Measurements from ENCODE around the gene PRDM7.
"Not testable (repeated sequence)": the region's sequence is repeated elsewhere in the genome, so short reads cannot be mapped to it uniquely, and the experiment has no call there.

Gene PRDM7

GRCh38 chr16:90077240-90077756 is at the start of gene PRDM7:
Gene PRDM7 (minus strand): TSS chr16:90077331. CDS start chr16:90075910, 1,421 bp downstream.
- Histone ChIP-seq H3K9ac (ENCODE audit: low read length) (peak within 1 kb of the TSS; percentile 48), H3K36me3 (ENCODE audit: control insufficient read depth, insufficient read depth, low read length) (no peaks in the 10 kb centered on the region), H3K27ac (ENCODE audit: low read depth, low read length) (no peak within 1 kb of the TSS), H3K4me1 (ENCODE audit: control insufficient read depth, insufficient read depth, low read length) (no peaks in the 10 kb centered on the region), H3K9me3 (ENCODE audit: control insufficient read depth, insufficient read depth, low read depth, low read length) (peaks cover 6% of the 10 kb centered on the region; the same call in 1 of the 2 replicates), H3K4me3 (ENCODE audit: low read depth, low read length) (peak within 1 kb of the TSS; percentile 59), H3K27me3 (ENCODE audit: control insufficient read depth, insufficient read depth, low read length) (peaks cover 35% of the 10 kb centered on the region)

GRCh38 chr16:90121846-90122245 is 44.7 kb upstream of the PRDM7 start:
- not testable (repeated sequence) for H3K27ac ChIP-seq (ENCODE audit: low read depth, low read length); H3K4me3 ChIP-seq (ENCODE audit: low read depth, low read length); H3K4me1 ChIP-seq (ENCODE audit: control insufficient read depth, insufficient read depth, low read length); H3K9ac ChIP-seq (ENCODE audit: low read length); H3K36me3 ChIP-seq (ENCODE audit: control insufficient read depth, insufficient read depth, low read length); H3K9me3 ChIP-seq (ENCODE audit: control insufficient read depth, insufficient read depth, low read depth, low read length); H3K27me3 ChIP-seq (ENCODE audit: control insufficient read depth, insufficient read depth, low read length)

- H3K4me3 ChIP-seq (ENCODE audit: low read depth, low read length); H3K27ac ChIP-seq (ENCODE audit: low read depth, low read length); H3K9me3 ChIP-seq (ENCODE audit: control insufficient read depth, insufficient read depth, low read depth, low read length); H3K27me3 ChIP-seq (ENCODE audit: control insufficient read depth, insufficient read depth, low read length); H3K9ac ChIP-seq (ENCODE audit: low read length); H3K4me1 ChIP-seq (ENCODE audit: control insufficient read depth, insufficient read depth, low read length); H3K36me3 ChIP-seq (ENCODE audit: control insufficient read depth, insufficient read depth, low read length): not testable (repeated sequence)
Observed at GRCh38 chr16:90107617-90108016, 30.5 kb upstream of the PRDM7 start.

- not testable (repeated sequence) for H3K9me3 ChIP-seq (ENCODE audit: control insufficient read depth, insufficient read depth, low read depth, low read length); H3K4me3 ChIP-seq (ENCODE audit: low read depth, low read length); H3K9ac ChIP-seq (ENCODE audit: low read length); H3K27ac ChIP-seq (ENCODE audit: low read depth, low read length); H3K36me3 ChIP-seq (ENCODE audit: control insufficient read depth, insufficient read depth, low read length); H3K4me1 ChIP-seq (ENCODE audit: control insufficient read depth, insufficient read depth, low read length); H3K27me3 ChIP-seq (ENCODE audit: control insufficient read depth, insufficient read depth, low read length)
Observed at GRCh38 chr16:90107060-90107459, 29.9 kb upstream of the PRDM7 start.

- H3K27me3 ChIP-seq (ENCODE audit: control insufficient read depth, insufficient read depth, low read length); H3K4me1 ChIP-seq (ENCODE audit: control insufficient read depth, insufficient read depth, low read length); H3K9ac ChIP-seq (ENCODE audit: low read length); H3K4me3 ChIP-seq (ENCODE audit: low read depth, low read length); H3K27ac ChIP-seq (ENCODE audit: low read depth, low read length); H3K36me3 ChIP-seq (ENCODE audit: control insufficient read depth, insufficient read depth, low read length); H3K9me3 ChIP-seq (ENCODE audit: control insufficient read depth, insufficient read depth, low read depth, low read length): not testable (repeated sequence)
Observed at GRCh38 chr16:90106271-90106670, 29.1 kb upstream of the PRDM7 start.

- not testable (repeated sequence) for H3K4me3 ChIP-seq (ENCODE audit: low read depth, low read length); H3K36me3 ChIP-seq (ENCODE audit: control insufficient read depth, insufficient read depth, low read length); H3K9ac ChIP-seq (ENCODE audit: low read length); H3K27ac ChIP-seq (ENCODE audit: low read depth, low read length); H3K9me3 ChIP-seq (ENCODE audit: control insufficient read depth, insufficient read depth, low read depth, low read length); H3K27me3 ChIP-seq (ENCODE audit: control insufficient read depth, insufficient read depth, low read length); H3K4me1 ChIP-seq (ENCODE audit: control insufficient read depth, insufficient read depth, low read length)
Observed at GRCh38 chr16:90104725-90105124, 27.6 kb upstream of the PRDM7 start.

GRCh38 chr16:90102086-90102884 is 25.2 kb upstream of the PRDM7 start:
- H3K36me3 ChIP-seq (ENCODE audit: control insufficient read depth, insufficient read depth, low read length); H3K9me3 ChIP-seq (ENCODE audit: control insufficient read depth, insufficient read depth, low read depth, low read length); H3K4me3 ChIP-seq (ENCODE audit: low read depth, low read length); H3K27me3 ChIP-seq (ENCODE audit: control insufficient read depth, insufficient read depth, low read length); H3K27ac ChIP-seq (ENCODE audit: low read depth, low read length); H3K4me1 ChIP-seq (ENCODE audit: control insufficient read depth, insufficient read depth, low read length): not testable (repeated sequence)
- H3K9ac ChIP-seq (ENCODE audit: low read length) = peak overlapping the region; percentile 17

GRCh38 chr16:90101332-90101731 is 24.2 kb upstream of the PRDM7 start:
- H3K4me1 ChIP-seq (ENCODE audit: control insufficient read depth, insufficient read depth, low read length); H3K9ac ChIP-seq (ENCODE audit: low read length); H3K27me3 ChIP-seq (ENCODE audit: control insufficient read depth, insufficient read depth, low read length); H3K9me3 ChIP-seq (ENCODE audit: control insufficient read depth, insufficient read depth, low read depth, low read length); H3K4me3 ChIP-seq (ENCODE audit: low read depth, low read length); H3K27ac ChIP-seq (ENCODE audit: low read depth, low read length); H3K36me3 ChIP-seq (ENCODE audit: control insufficient read depth, insufficient read depth, low read length): not testable (repeated sequence)

GRCh38 chr16:90100790-90101189 is 23.7 kb upstream of the PRDM7 start:
- H3K27me3 ChIP-seq (ENCODE audit: control insufficient read depth, insufficient read depth, low read length); H3K4me3 ChIP-seq (ENCODE audit: low read depth, low read length); H3K36me3 ChIP-seq (ENCODE audit: control insufficient read depth, insufficient read depth, low read length); H3K4me1 ChIP-seq (ENCODE audit: control insufficient read depth, insufficient read depth, low read length); H3K9ac ChIP-seq (ENCODE audit: low read length); H3K9me3 ChIP-seq (ENCODE audit: control insufficient read depth, insufficient read depth, low read depth, low read length); H3K27ac ChIP-seq (ENCODE audit: low read depth, low read length): not testable (repeated sequence)

- not testable (repeated sequence) for H3K9ac ChIP-seq (ENCODE audit: low read length); H3K9me3 ChIP-seq (ENCODE audit: control insufficient read depth, insufficient read depth, low read depth, low read length); H3K36me3 ChIP-seq (ENCODE audit: control insufficient read depth, insufficient read depth, low read length); H3K27me3 ChIP-seq (ENCODE audit: control insufficient read depth, insufficient read depth, low read length); H3K27ac ChIP-seq (ENCODE audit: low read depth, low read length); H3K4me1 ChIP-seq (ENCODE audit: control insufficient read depth, insufficient read depth, low read length); H3K4me3 ChIP-seq (ENCODE audit: low read depth, low read length)
Observed at GRCh38 chr16:90100229-90100628, 23.1 kb upstream of the PRDM7 start.

- not testable (repeated sequence) for H3K9ac ChIP-seq (ENCODE audit: low read length); H3K27me3 ChIP-seq (ENCODE audit: control insufficient read depth, insufficient read depth, low read length); H3K36me3 ChIP-seq (ENCODE audit: control insufficient read depth, insufficient read depth, low read length); H3K27ac ChIP-seq (ENCODE audit: low read depth, low read length); H3K9me3 ChIP-seq (ENCODE audit: control insufficient read depth, insufficient read depth, low read depth, low read length); H3K4me1 ChIP-seq (ENCODE audit: control insufficient read depth, insufficient read depth, low read length); H3K4me3 ChIP-seq (ENCODE audit: low read depth, low read length)
Observed at GRCh38 chr16:90098936-90099335, 21.8 kb upstream of the PRDM7 start.
